ENCODE data around the gene CACFD1.

The CACFD1 gene

GRCh38 chr9:133428617-133429101, 31.1 kb upstream of the CACFD1 start:
- peak; percentile 89 for DNase-seq (ENCODE audit: low spot score)
- in situ Hi-C loops (cut with MboI; ENCODE audit: low pct_unique_long_range_greater_than_20kb, low sequenced_read_pairs, unreplicated experiment) = no loop called here
- TF ChIP-seq CTCF (IDR thresholded peaks at IDR 0.05; ENCODE audit: extremely low read depth, insufficient read depth, missing control alignments) = peak; percentile 34

- in situ Hi-C loops (cut with MboI; ENCODE audit: low pct_unique_long_range_greater_than_20kb, low sequenced_read_pairs, unreplicated experiment) = no loop called here
- TF ChIP-seq CTCF (IDR thresholded peaks at IDR 0.05; ENCODE audit: extremely low read depth, insufficient read depth, missing control alignments) = no peak
- no peak for DNase-seq (ENCODE audit: low spot score)
These were observed 30.6 kb upstream of the CACFD1 start for GRCh38 chr9:133429214-133429613.

- in situ Hi-C loops (cut with MboI; ENCODE audit: low pct_unique_long_range_greater_than_20kb, low sequenced_read_pairs, unreplicated experiment) = no loop called here
- TF ChIP-seq CTCF (IDR thresholded peaks at IDR 0.05; ENCODE audit: extremely low read depth, insufficient read depth, missing control alignments) = peak; percentile 48
- DNase-seq (ENCODE audit: low spot score) = peak; percentile 83
These were observed 30.1 kb upstream of the CACFD1 start for GRCh38 chr9:133429641-133430161.

- no peak for TF ChIP-seq CTCF (IDR thresholded peaks at IDR 0.05; ENCODE audit: extremely low read depth, insufficient read depth, missing control alignments)
- DNase-seq (ENCODE audit: low spot score) = no peak
- in situ Hi-C loops (cut with MboI; ENCODE audit: low pct_unique_long_range_greater_than_20kb, low sequenced_read_pairs, unreplicated experiment) = no loop called here
These were observed 29.5 kb upstream of the CACFD1 start for GRCh38 chr9:133430244-133430643.

GRCh38 chr9:133433351-133433843, 26.4 kb upstream of the CACFD1 start:
- in situ Hi-C loops (cut with MboI; ENCODE audit: low pct_unique_long_range_greater_than_20kb, low sequenced_read_pairs, unreplicated experiment) = no loop called here
- no peak for DNase-seq (ENCODE audit: low spot score)
- TF ChIP-seq CTCF (IDR thresholded peaks at IDR 0.05; ENCODE audit: extremely low read depth, insufficient read depth, missing control alignments) = peak; percentile 21

- TF ChIP-seq CTCF (IDR thresholded peaks at IDR 0.05; ENCODE audit: extremely low read depth, insufficient read depth, missing control alignments) = no peak
- in situ Hi-C loops (cut with MboI; ENCODE audit: low pct_unique_long_range_greater_than_20kb, low sequenced_read_pairs, unreplicated experiment) = no loop called here
- DNase-seq (ENCODE audit: low spot score) = no peak
These were observed 23.1 kb upstream of the CACFD1 start for GRCh38 chr9:133436681-133437080.
